Stimulated activated naive CD8-positive, alpha-beta T cell treated with anti-CD3 and anti-CD28 coated beads, Interleukin-15, amount 100 ng/mL, for 72 hours (primary cell): Measurements from ENCODE around the gene ACAP3.
A peak's percentile ranks its signal among the peaks of the same experiment; 100 is the strongest.

ENCODE experiments used
- ATAC-seq: fragments of 150-1000 bp; cut with Tn5 transposase; 2 replicates; pipeline ENCODE4 v1.10.0; 2021; ENCODE audit warnings: mild to moderate bottlenecking, moderate library complexity
- DNase-seq, 2 donors: peaks; one replicate each; pipeline ENCODE4 v3.0.0; 2021 to 2022
- H3K27ac Mint-ChIP-seq, 2 donors: one replicate each; pipeline ENCODE4 v1.8.0; 2022; ENCODE audit warnings: mild to moderate bottlenecking in 2 of 2, mixed read lengths in 2 of 2, moderate library complexity in 2 of 2
- H3K27me3 Mint-ChIP-seq: one replicate; pipeline ENCODE4 v1.8.0; 2022; ENCODE audit warnings: mixed read lengths
- H3K4me1 Mint-ChIP-seq: one replicate; pipeline ENCODE4 v1.8.0; 2022; ENCODE audit warnings: mild to moderate bottlenecking, mixed read lengths
- H3K4me3 Mint-ChIP-seq, 2 donors: one replicate each; pipeline ENCODE4 v1.8.0; 2022; ENCODE audit warnings: mild to moderate bottlenecking in 2 of 2, mixed read lengths in 2 of 2, moderate library complexity in 1 of 2
- H3K9me3 Mint-ChIP-seq, 2 donors: one replicate each; pipeline ENCODE4 v1.8.0; 2022; ENCODE audit warnings: mixed read lengths in 2 of 2

ACAP3 gene

GRCh38 chr1:1347663-1348419 lies 40.1 kb upstream of the ACAP3 start:
- Mint-ChIP-seq H3K4me1 (peaks cover 59% of the 10 kb centered on the region), H3K27ac (peak overlapping the region in 1 of 2 donors; percentile 12)
- ATAC-seq: no peak

GRCh38 chr1:1347026-1347595 lies 39.4 kb upstream of the ACAP3 start:
- no peak overlapping the region for H3K27ac Mint-ChIP-seq
- no peaks in the 10 kb centered on the region for H3K9me3 Mint-ChIP-seq
- ATAC-seq (no peak), DNase-seq (no peak)
- peaks cover 4% of the 10 kb centered on the region for H3K27me3 Mint-ChIP-seq
- H3K4me3 Mint-ChIP-seq: peak overlapping the region; percentile 77 to 85
- H3K4me1 Mint-ChIP-seq: peaks cover 55% of the 10 kb centered on the region

More at GRCh38 chr1:1347663-1348419, 40.1 kb upstream of the ACAP3 start:
- DNase-seq: no peak
- H3K9me3 Mint-ChIP-seq: no peaks in the 10 kb centered on the region
- H3K27me3 Mint-ChIP-seq: peaks cover 11% of the 10 kb centered on the region
- peak overlapping the region; percentile 77 to 85 for H3K4me3 Mint-ChIP-seq

GRCh38 chr1:1346501-1346890 lies 38.8 kb upstream of the ACAP3 start:
- Mint-ChIP-seq H3K4me1 (peaks cover 51% of the 10 kb centered on the region), H3K27me3 (no peaks in the 10 kb centered on the region), H3K4me3 (peak overlapping the region; percentile 27 to 77), H3K27ac (no peak overlapping the region), H3K9me3 (peaks cover 0 to under 1% of the 10 kb centered on the region in 2 donors)
- ATAC-seq (no peak), DNase-seq (no peak)

GRCh38 chr1:1345860-1346500 lies 38.2 kb upstream of the ACAP3 start:
- no peak for ATAC-seq

GRCh38 chr1:1345384-1345783 lies 37.7 kb upstream of the ACAP3 start:
- peaks cover 51% of the 10 kb centered on the region for H3K4me1 Mint-ChIP-seq
- DNase-seq (no peak), ATAC-seq (no peak)

More at GRCh38 chr1:1345860-1346500, 38.2 kb upstream of the ACAP3 start:
- no peak for DNase-seq
- Mint-ChIP-seq H3K27me3 (no peaks in the 10 kb centered on the region), H3K4me3 (no peak overlapping the region), H3K27ac (no peak overlapping the region), H3K4me1 (peaks cover 51% of the 10 kb centered on the region), H3K9me3 (peaks cover 0 to 5% of the 10 kb centered on the region in 2 donors)

GRCh38 chr1:1344655-1345361 lies 37.1 kb upstream of the ACAP3 start:
- peak; percentile 34 for ATAC-seq

More at GRCh38 chr1:1345384-1345783, 37.7 kb upstream of the ACAP3 start:
- H3K9me3 Mint-ChIP-seq: peaks cover 0 to 7% of the 10 kb centered on the region in 2 donors
- no peaks in the 10 kb centered on the region for H3K27me3 Mint-ChIP-seq
- H3K27ac Mint-ChIP-seq: no peak overlapping the region
- no peak overlapping the region for H3K4me3 Mint-ChIP-seq

GRCh38 chr1:1343811-1344421 lies 36.2 kb upstream of the ACAP3 start:
- no peak overlapping the region for H3K4me3 Mint-ChIP-seq
- H3K27me3 Mint-ChIP-seq: no peaks in the 10 kb centered on the region
- H3K4me1 Mint-ChIP-seq: peaks cover 51% of the 10 kb centered on the region
- ATAC-seq (no peak), DNase-seq (no peak)
- H3K9me3 Mint-ChIP-seq: peaks cover 0 to 7% of the 10 kb centered on the region in 2 donors
- H3K27ac Mint-ChIP-seq: peak overlapping the region in 1 of 2 donors; percentile 12

More at GRCh38 chr1:1344655-1345361, 37.1 kb upstream of the ACAP3 start:
- Mint-ChIP-seq H3K27me3 (no peaks in the 10 kb centered on the region), H3K4me1 (peaks cover 51% of the 10 kb centered on the region), H3K27ac (peak overlapping the region in 1 of 2 donors; percentile 27), H3K9me3 (peaks cover 0 to 7% of the 10 kb centered on the region in 2 donors), H3K4me3 (no peak overlapping the region)
- no peak for DNase-seq

GRCh38 chr1:1342584-1343115 lies 34.9 kb upstream of the ACAP3 start:
- H3K27ac Mint-ChIP-seq: no peak overlapping the region
- no peak overlapping the region for H3K4me3 Mint-ChIP-seq
- H3K4me1 Mint-ChIP-seq: peaks cover 44% of the 10 kb centered on the region
- peaks cover 0 to 7% of the 10 kb centered on the region in 2 donors for H3K9me3 Mint-ChIP-seq
- no peaks in the 10 kb centered on the region for H3K27me3 Mint-ChIP-seq
- no peak for DNase-seq
- no peak for ATAC-seq

GRCh38 chr1:1342061-1342562 lies 34.4 kb upstream of the ACAP3 start:
- H3K9me3 Mint-ChIP-seq: peaks cover 0 to 7% of the 10 kb centered on the region in 2 donors
- no peaks in the 10 kb centered on the region for H3K27me3 Mint-ChIP-seq
- ATAC-seq (peak; percentile 3), DNase-seq (no peak)
- H3K4me1 Mint-ChIP-seq: peaks cover 39% of the 10 kb centered on the region
- no peak overlapping the region for H3K27ac Mint-ChIP-seq
- no peak overlapping the region for H3K4me3 Mint-ChIP-seq

GRCh38 chr1:1341549-1342021 lies 33.9 kb upstream of the ACAP3 start:
- Mint-ChIP-seq H3K4me1 (peaks cover 34% of the 10 kb centered on the region), H3K27me3 (no peaks in the 10 kb centered on the region), H3K4me3 (no peak overlapping the region), H3K9me3 (peaks cover 0 to 7% of the 10 kb centered on the region in 2 donors), H3K27ac (no peak overlapping the region)
- DNase-seq (no peak), ATAC-seq (no peak)

GRCh38 chr1:1340791-1341548 lies 33.2 kb upstream of the ACAP3 start:
- Mint-ChIP-seq H3K27me3 (no peaks in the 10 kb centered on the region), H3K9me3 (peaks cover 0 to 7% of the 10 kb centered on the region in 2 donors), H3K4me1 (peaks cover 27% of the 10 kb centered on the region), H3K4me3 (no peak overlapping the region), H3K27ac (no peak overlapping the region)
- ATAC-seq (no peak), DNase-seq (no peak)

- Mint-ChIP-seq H3K27me3 (no peaks in the 10 kb centered on the region), H3K9me3 (peaks cover 0 to 7% of the 10 kb centered on the region in 2 donors), H3K27ac (no peak overlapping the region), H3K4me1 (peaks cover 23% of the 10 kb centered on the region), H3K4me3 (no peak overlapping the region)
- DNase-seq (no peak), ATAC-seq (no peak)
These were observed 32.5 kb upstream of the ACAP3 start for GRCh38 chr1:1340185-1340584.

GRCh38 chr1:1338278-1338677 lies 30.5 kb upstream of the ACAP3 start:
- no peak overlapping the region for H3K4me3 Mint-ChIP-seq

GRCh38 chr1:1337793-1338147 lies 30.0 kb upstream of the ACAP3 start:
- DNase-seq: no peak
- H3K27me3 Mint-ChIP-seq: no peaks in the 10 kb centered on the region
- H3K4me1 Mint-ChIP-seq: peaks cover 2% of the 10 kb centered on the region
- peak; percentile 30 for ATAC-seq
- H3K9me3 Mint-ChIP-seq: peaks cover 0 to 7% of the 10 kb centered on the region in 2 donors
- H3K27ac Mint-ChIP-seq: no peak overlapping the region
- H3K4me3 Mint-ChIP-seq: no peak overlapping the region

More at GRCh38 chr1:1338278-1338677, 30.5 kb upstream of the ACAP3 start:
- DNase-seq (no peak), ATAC-seq (no peak)
- Mint-ChIP-seq H3K27me3 (no peaks in the 10 kb centered on the region), H3K4me1 (peaks cover 8% of the 10 kb centered on the region), H3K9me3 (peaks cover 0 to 7% of the 10 kb centered on the region in 2 donors), H3K27ac (no peak overlapping the region)
